SK-N-MC (cell line): ENCODE results near the gene HELB.

ENCODE experiments used
- EZH2 ChIP-seq: fragments of 200-600 bp; sonication (generic); IDR thresholded peaks from one replicate; pipeline ENCODE4 v1.6.1; 2017; ENCODE audit warnings: antibody characterized with exemption
- POLR2AphosphoS5 ChIP-seq: IDR thresholded peaks from 2 replicates; pipeline ENCODE4 v1.6.1; 2012; ENCODE audit warnings: mild to moderate bottlenecking, low read depth, low read length, borderline replicate concordance

- TF ChIP-seq POLR2AphosphoS5 (no peak), EZH2 (no peak)
These were observed 77.3 kb downstream of the HELB start for GRCh38 chr12:66379616-66380015.
